Panc1 (cell line): Measurements from ENCODE around the gene DMTF1. TPM values are rescaled to one million over a fixed set of nuclear protein-coding genes. Genes with fewer than 3 reads are reported as not detected.
"Not testable (repeated sequence)": the region's sequence is repeated elsewhere in the genome, so short reads cannot be mapped to it uniquely, and the experiment has no call there.

ENCODE experiments used
- ATAC-seq: fragments of 200-7000 bp; cut with Tn5 transposase; 2 replicates; pipeline ENCODE4 v1.9.1; 2020; ENCODE audit warnings: mild to moderate bottlenecking, moderate library complexity
- BruUV-seq: library from RNA; stranded (reverse); fragments of 400-500 nt; replicated peaks from 2 replicates; lab custom pipeline; 2021; lab: Mats Ljungman, UMichigan
- CTCF ChIA-PET: fragments of 300-600 bp; sonication (Branson Sonifier 250); formaldehyde crosslinking; loops from one replicate; lab custom pipeline; 2022; ENCODE audit warnings: antibody characterized with exemption; lab: Charles Lee
- POLR2A ChIA-PET: fragments of 300-600 bp; sonication (Branson Sonifier 250); formaldehyde crosslinking; loops from one replicate; lab custom pipeline; 2022; ENCODE audit warnings: antibody characterized with exemption; lab: Charles Lee
- DNase-seq: peaks from one replicate; pipeline ENCODE4 v3.0.0-alpha.2; 2010; ENCODE audit warnings: low read depth, low spot score
- H3K27ac ChIP-seq: 2 replicates; pipeline ENCODE4 v1.5.1; 2011; ENCODE audit warnings: mild to moderate bottlenecking, low read length, inconsistent platforms
- H3K27me3 ChIP-seq: fragments of 200-500 bp; sonication (Bioruptor generic); 2 replicates; pipeline ENCODE4 v1.6.0; 2014; ENCODE audit warnings: low read length, inconsistent platforms; ENCODE audit not compliant: control insufficient read depth, insufficient read depth
- H3K36me3 ChIP-seq: fragments of 200-500 bp; sonication (Bioruptor generic); 2 replicates; pipeline ENCODE4 v1.5.1; 2014; ENCODE audit warnings: inconsistent platforms, mild to moderate bottlenecking, low read length, moderate library complexity; ENCODE audit not compliant: control insufficient read depth, insufficient read depth
- H3K4me1 ChIP-seq: 2 replicates; pipeline ENCODE4 v1.5.1; 2011; ENCODE audit warnings: inconsistent platforms, mild to moderate bottlenecking, low read length, moderate library complexity; ENCODE audit not compliant: control insufficient read depth, insufficient read depth
- H3K4me3 ChIP-seq, 2 experiments: 2 replicates each; pipeline ENCODE4 v1.5.1; 2011 to 2012; ENCODE audit warnings: low read depth in 2 of 2, low read length in 2 of 2, mild to moderate bottlenecking in 2 of 2, inconsistent platforms in 1 of 2, moderate library complexity in 1 of 2
- H3K9me3 ChIP-seq: fragments of 200-500 bp; sonication (Bioruptor generic); 2 replicates; pipeline ENCODE4 v1.5.1; 2014; ENCODE audit warnings: low read depth, mild to moderate bottlenecking, inconsistent platforms, low read length, moderate library complexity; ENCODE audit not compliant: control insufficient read depth, insufficient read depth
- CTCF ChIP-seq: fragments of 450-650 bp; IDR thresholded peaks from 2 replicates; pipeline ENCODE4 v1.5.1; 2017; ENCODE audit warnings: mild to moderate bottlenecking
- POLR2AphosphoS5 ChIP-seq: IDR thresholded peaks from 2 replicates; pipeline ENCODE4 v1.6.1; 2012; ENCODE audit warnings: mild to moderate bottlenecking, low read depth, low read length, moderate library complexity
- REST ChIP-seq, 2 experiments: IDR thresholded peaks; 2 replicates each; pipeline ENCODE4 v1.6.1; 2011 to 2012; ENCODE audit warnings: low read depth in 2 of 2, control low read depth in 1 of 2, low read length in 1 of 2, mild to moderate bottlenecking in 1 of 2, moderate library complexity in 1 of 2; ENCODE audit not compliant: insufficient read depth in 1 of 2
- SIN3A ChIP-seq: IDR thresholded peaks from 2 replicates; pipeline ENCODE4 v1.6.1; 2012; ENCODE audit warnings: low read depth, mild to moderate bottlenecking, low read length, moderate library complexity, borderline replicate concordance; ENCODE audit not compliant: insufficient read depth
- TCF7L2 ChIP-seq: IDR thresholded peaks from 2 replicates; pipeline ENCODE4 v1.6.1; 2011; ENCODE audit warnings: mild to moderate bottlenecking, low read depth, low read length, inconsistent platforms
- in situ Hi-C: cut with HindIII; loops from 2 replicates; pipeline ENCODE4 v1.10.0; 2016; ENCODE audit warnings: low sequenced_read_pairs, low pct_unique_long_range_greater_than_20kb
- intact Hi-C: fragments of 100-400 bp; cut with micrococcal nuclease; formaldehyde crosslinking; loops from one replicate; pipeline ENCODE4 v1.10.0; 2022; ENCODE audit not compliant: unreplicated experiment
- total RNA-seq: library from RNA; stranded (reverse); gene quantifications from one replicate; pipeline ENCODE4 v1.2.1, GENCODE V29; 2021; ENCODE audit not compliant: unreplicated experiment

DMTF1 gene
- total RNA-seq, 1 experiment from 2014 or later, result 54.0 TPM

DNA sequence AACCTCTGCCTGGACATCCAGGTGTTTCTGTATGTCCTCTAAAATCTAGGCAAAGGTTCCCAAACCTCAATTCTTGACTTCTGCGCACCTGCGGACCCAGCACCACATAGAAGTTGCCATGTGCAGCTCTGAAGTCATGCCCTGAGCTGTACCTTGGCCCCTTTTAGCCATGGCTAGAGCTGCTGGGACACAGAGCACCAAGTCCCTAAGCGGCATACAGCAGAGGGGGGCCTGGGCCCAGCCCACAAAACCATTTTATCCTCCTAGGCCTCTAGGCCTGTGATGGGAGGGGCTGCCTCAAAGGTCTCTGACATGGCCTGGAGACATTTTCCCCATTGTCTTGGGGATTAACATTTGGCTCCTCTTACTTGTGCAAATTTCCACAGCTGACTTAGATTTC, 52.7 kb downstream of the DMTF1 start:
- H3K9me3 ChIP-seq, result peaks cover 10% of the 10 kb centered on the region; the same call in 1 of the 2 replicates
- no peaks in the 10 kb centered on the region for H3K4me1 ChIP-seq
- no peak for TF ChIP-seq REST (IDR thresholded peaks at IDR 0.05; ENCODE audit: insufficient read depth in 1 of 2, low read depth in 2 of 2, low read length in 1 of 2)
- TF ChIP-seq TCF7L2, result no peak
- no peak for TF ChIP-seq CTCF
- TF ChIP-seq SIN3A, result no peak
- no peak for TF ChIP-seq POLR2AphosphoS5
- no TSS peak for BruUV-seq
- H3K4me3 ChIP-seq, result no peak overlapping the region
- no peaks in the 10 kb centered on the region; the same call in 1 of the 2 replicates for H3K36me3 ChIP-seq
- ChIA-PET CTCF (no interaction called here), POLR2A (no interaction called here)
- no peak for DNase-seq
- no peaks in the 10 kb centered on the region for H3K27me3 ChIP-seq
- intact Hi-C loops (no loop called here), in situ Hi-C loops (no loop called here)
- ATAC-seq, result no peak
- H3K27ac ChIP-seq, result no peak overlapping the region

- H3K4me3 ChIP-seq, in situ Hi-C loops, intact Hi-C loops, DNase-seq, ATAC-seq, H3K27me3 ChIP-seq, POLR2A ChIA-PET, BruUV-seq, H3K27ac ChIP-seq, H3K36me3 ChIP-seq, CTCF ChIA-PET, H3K4me1 ChIP-seq, H3K9me3 ChIP-seq: not testable (repeated sequence)
Measured at GRCh38 chr7:87205701-87206100, 53.4 kb downstream of the DMTF1 start.

DNA sequence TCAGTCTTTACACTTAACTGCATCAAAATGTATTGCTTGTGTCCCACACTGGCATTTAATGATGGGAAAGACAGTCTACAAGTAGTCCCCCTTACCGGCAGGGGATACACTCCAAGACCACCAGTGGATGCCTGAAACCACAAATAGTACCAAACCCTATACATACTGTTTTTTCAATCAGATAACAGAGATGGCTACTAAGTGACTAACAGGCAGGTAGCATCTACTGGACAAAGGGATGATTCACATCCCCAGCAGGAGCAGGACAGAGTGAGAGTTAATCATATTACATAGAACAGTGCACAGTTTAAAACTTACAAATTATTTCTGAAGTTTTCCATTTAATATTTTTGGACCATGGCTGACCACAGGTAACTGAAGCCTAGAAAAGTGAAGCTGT, 54.1 kb downstream of the DMTF1 start:
- in situ Hi-C loops, result no loop called here
- ChIA-PET POLR2A (no interaction called here), CTCF (no interaction called here)
- no peaks in the 10 kb centered on the region for H3K27me3 ChIP-seq
- no peaks in the 10 kb centered on the region for H3K36me3 ChIP-seq
- H3K9me3 ChIP-seq, result peaks cover 10% of the 10 kb centered on the region; the same call in 1 of the 2 replicates
- no peak for TF ChIP-seq REST (IDR thresholded peaks at IDR 0.05; ENCODE audit: insufficient read depth in 1 of 2, low read depth in 2 of 2, low read length in 1 of 2)
- no peak for TF ChIP-seq SIN3A
- no peak for DNase-seq
- BruUV-seq, result no TSS peak
- no peak overlapping the region for H3K4me3 ChIP-seq
- H3K4me1 ChIP-seq, result no peaks in the 10 kb centered on the region
- ATAC-seq, result peak; percentile 62; the same call in 1 of the 2 replicates
- intact Hi-C loops, result no loop called here
- H3K27ac ChIP-seq, result no peak overlapping the region
